Embryonic facial prominence (tissue), 1 donor: ENCODE data around the gene HCN2.

ENCODE experiments used
- DNase-seq: peaks from one replicate; pipeline ENCODE4 v3.0.0-alpha.2; 2016; ENCODE audit errors: extremely low spot score

The HCN2 gene

DNA sequence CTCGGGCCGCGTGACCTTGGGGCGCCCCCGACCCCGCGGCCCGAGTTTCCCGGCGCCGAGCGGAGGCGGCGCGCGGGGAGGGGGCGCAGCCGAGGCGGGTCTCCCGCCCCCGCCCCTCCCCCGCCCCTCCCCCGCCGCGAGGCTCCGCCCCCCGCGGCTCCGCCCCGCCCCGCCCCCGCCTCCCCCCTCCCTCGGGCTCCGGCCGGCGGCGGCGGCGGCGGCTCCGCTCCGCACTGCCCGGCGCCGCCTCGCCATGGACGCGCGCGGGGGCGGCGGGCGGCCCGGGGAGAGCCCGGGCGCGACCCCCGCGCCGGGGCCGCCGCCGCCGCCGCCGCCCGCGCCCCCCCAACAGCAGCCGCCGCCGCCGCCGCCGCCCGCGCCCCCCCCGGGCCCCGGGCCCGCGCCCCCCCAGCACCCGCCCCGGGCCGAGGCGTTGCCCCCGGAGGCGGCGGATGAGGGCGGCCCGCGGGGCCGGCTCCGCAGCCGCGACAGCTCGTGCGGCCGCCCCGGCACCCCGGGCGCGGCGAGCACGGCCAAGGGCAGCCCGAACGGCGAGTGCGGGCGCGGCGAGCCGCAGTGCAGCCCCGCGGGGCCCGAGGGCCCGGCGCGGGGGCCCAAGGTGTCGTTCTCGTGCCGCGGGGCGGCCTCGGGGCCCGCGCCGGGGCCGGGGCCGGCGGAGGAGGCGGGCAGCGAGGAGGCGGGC, at the start of gene HCN2:
Gene HCN2, plus strand, starts transcription at position 189 of the 703 bp plus-strand sequence. Its CDS starts 65 bp downstream, at position 254.
- DNase-seq: no peak

DNA sequence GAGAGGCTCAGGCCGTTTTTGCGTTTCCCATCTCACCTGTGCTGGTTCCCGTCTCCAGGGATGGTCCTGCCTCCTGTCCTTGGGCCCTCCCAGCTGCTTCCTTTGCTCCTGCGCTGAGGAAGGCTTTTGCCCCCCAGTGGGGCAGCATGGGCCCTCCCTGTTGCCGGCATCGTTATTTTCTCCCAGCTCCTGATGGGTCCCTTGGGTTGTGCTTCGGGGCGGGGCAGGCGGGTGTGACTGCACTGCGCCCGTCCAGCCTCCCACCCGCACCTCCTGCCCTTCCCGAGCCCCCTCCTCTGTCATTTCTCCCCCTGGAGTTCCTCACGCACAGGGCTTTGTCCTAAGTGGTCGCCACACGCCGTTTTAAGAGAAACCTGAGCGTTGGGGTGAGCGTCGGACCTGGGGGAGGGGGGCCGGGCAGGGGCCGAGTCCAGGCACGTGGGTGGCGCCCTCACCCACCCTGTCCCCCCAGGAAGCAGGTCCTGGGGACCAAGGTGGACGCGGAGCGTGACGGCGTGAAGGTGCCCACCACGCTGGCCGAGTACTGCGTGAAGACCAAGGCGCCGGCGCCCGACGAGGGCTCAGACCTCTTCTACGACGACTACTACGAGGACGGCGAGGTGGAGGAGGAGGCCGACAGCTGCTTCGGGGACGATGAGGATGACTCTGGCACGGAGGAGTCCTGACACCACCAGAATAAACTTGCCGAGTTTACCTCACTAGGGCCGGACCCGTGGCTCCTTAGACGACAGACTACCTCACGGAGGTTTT, 48.6 kb upstream of the HCN2 start:
- no peak for DNase-seq

DNA sequence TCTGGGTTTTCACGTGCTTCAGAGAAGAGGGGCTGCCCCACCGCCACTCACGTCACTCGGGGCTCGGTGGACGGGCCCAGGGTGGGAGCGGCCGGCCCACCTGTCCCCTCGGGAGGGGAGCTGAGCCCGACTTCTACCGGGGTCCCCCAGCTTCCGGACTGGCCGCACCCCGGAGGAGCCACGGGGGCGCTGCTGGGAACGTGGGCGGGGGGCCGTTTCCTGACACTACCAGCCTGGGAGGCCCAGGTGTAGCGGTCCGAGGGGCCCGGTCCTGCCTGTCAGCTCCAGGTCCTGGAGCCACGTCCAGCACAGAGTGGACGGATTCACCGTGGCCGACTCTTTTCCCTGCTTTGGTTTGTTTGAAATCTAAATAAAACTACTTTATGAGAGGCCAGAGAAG, 48.0 kb upstream of the HCN2 start:
- no peak for DNase-seq

DNA sequence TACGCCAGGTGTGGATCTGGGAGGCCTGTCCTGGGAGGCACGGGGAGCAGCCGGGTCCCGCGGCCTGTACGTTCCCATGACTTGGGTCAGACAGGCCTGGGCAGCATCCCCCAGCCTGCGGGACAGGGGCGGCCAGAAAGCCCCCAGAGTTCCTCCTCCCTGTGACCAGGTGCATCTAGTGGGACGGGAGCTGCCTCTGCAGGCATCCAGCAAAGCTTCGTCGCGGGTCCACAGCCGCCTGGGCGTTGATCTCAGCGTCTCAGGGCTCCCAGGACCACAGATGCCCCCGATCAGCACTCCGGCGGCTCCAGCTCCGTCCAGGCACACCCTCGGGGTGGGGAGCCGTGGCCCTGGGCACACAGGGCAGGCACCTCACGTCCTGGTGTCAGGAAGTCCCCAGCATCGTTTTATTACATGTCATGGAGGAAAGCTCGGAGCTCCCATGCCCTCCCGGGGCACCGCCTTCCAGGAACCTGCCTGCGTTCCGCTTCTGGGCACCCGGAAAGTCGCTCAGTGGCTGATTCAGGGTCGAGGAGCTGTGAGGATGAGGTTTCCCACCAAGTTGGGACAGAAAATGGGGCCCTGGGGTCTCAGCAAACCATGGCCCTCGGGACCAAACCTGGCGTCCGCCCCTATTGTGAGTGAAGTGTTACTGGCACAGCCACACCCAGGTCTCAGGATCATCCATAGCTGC, 47.4 kb upstream of the HCN2 start:
- DNase-seq: no peak

DNA sequence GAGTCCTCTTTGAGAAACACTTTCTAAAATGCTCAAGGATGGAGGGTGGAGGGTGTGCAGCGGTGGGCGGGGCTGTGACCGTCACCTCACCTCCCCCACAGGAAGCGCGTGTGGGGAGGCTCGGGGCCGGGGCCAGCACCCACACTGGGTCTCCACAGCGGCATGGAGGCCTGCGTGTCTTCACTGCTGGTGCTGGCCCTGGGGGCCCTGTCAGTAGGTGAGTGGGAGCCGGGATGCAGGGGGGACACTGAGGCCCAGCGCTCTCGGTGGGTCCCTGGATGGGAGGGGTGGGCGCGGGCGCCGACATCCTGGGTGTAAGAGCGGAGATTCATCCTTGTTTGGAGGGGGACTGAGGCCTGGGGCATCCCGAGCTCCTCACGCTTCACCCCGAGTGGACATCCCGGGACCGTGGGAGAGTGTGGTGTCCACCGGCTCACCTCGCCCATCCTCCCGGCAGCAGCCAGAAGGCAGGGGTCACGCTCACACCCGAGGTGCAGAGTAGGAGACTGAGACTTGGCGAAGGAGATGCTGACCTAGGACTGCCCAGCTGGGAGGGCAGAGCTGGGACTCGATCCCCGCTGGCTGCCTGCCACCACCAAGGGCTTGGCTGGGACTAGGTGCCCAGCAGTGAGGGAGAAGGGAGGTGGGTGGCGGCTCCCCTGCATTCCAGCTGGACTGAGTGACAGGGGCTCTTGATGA, 45.6 kb upstream of the HCN2 start, which contains the start of gene GZMM:
Gene GZMM, plus strand, starts transcription at position 144 of the 699 bp plus-strand sequence. Its CDS starts 19 bp downstream, at position 163.
- no peak for DNase-seq

DNA sequence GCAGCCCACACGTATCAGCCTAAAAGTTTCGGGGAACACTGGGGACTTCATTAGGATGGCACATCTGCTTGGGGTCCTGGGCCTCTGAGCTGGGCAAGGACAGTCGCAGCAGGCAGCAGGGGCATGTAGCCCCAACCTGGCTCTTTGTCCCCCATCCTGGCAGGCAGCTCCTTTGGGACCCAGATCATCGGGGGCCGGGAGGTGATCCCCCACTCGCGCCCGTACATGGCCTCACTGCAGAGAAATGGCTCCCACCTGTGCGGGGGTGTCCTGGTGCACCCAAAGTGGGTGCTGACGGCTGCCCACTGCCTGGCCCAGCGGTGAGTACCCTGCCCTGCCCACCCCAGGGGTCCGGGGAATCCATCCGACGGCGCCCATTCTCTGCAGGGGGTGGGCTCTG, 42.6 kb upstream of the HCN2 start:
- no peak for DNase-seq

DNA sequence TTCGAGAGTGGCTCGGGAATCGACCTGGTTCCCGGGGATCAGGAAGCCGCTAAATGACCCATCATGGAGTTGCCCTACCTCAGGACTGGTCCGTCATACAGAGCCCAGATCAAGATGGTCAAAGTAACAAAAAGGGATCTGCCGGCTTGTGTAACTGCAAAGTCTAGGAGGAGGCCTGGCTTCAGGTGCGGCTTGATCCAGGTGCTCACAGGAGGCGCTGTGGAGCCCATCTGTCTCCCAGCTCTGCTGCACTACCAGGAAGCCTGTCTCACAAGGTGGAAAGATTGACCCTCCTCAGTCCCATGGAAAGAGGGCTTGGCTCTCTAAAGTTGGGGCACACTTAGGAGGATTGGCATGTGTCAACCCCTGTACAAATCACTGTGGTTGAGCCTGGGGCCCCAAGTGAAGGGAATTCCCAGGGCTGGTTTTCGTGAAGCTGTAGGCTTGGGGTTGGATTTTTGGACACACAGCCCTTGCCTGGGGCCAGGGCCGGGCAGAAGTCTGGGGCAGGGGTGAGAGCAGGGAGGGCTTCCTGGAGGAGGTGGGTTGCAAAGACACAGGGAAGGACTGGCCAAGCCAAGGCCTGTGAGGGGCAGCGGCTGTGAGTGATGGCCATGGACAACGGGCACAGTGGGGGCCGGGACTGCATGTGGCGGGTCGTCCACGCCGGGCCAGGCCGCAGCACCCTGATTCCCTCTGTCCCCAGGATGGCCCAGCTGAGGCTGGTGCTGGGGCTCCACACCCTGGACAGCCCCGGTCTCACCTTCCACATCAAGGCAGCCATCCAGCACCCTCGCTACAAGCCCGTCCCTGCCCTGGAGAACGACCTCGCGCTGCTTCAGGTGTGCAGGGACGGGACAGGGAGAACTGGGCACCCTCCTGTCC, 41.6 kb upstream of the HCN2 start:
- DNase-seq: no peak

DNA sequence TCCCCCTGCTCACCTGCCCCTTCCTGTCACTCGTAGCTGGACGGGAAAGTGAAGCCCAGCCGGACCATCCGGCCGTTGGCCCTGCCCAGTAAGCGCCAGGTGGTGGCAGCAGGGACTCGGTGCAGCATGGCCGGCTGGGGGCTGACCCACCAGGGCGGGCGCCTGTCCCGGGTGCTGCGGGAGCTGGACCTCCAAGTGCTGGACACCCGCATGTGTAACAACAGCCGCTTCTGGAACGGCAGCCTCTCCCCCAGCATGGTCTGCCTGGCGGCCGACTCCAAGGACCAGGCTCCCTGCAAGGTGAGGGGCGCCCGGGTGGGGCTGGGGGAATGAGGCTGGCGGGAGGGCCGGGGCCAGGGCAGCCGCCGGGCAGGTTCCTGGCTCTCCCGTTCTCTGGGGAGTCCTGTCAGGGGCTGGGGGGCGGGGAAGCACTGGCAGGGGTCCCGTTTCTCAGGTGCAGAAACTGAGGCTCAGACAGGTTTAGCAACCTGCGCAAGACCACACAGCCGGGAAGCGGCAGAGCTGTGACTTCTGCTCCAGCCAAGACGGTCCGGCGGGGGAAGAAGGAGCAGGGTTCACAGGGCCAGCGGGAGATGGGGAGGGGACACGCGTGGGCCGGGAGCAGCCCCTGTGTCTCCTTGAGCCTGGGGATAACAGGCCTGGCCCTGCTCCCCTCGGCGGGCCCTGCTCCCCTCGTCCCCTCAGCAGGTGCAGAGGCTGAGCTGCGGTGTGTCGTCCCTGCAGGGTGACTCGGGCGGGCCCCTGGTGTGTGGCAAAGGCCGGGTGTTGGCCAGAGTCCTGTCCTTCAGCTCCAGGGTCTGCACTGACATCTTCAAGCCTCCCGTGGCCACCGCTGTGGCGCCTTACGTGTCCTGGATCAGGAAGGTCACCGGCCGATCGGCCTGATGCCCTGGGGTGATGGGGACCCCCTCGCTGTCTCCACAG, 40.5 kb upstream of the HCN2 start:
- DNase-seq: no peak

DNA sequence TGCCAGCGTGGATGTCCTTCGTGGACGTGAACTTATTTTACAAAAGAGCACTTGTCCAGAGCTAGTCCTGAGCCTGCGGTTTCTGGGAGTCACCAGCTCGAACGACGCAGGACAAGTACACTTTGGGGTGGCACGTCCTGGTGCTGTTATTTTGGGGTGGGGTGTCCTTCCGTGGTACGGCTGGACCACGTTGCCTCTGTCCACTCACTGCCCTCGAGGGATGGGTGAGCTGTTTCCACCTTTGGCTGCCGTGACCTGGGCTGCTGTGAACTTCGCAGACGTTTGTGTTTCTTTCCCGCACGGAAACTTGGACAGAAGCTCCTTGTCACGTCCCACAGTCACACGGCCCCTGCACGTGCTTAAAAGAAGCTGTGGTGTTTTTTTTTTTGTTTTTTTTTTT, 34.9 kb upstream of the HCN2 start:
- no peak for DNase-seq

DNA sequence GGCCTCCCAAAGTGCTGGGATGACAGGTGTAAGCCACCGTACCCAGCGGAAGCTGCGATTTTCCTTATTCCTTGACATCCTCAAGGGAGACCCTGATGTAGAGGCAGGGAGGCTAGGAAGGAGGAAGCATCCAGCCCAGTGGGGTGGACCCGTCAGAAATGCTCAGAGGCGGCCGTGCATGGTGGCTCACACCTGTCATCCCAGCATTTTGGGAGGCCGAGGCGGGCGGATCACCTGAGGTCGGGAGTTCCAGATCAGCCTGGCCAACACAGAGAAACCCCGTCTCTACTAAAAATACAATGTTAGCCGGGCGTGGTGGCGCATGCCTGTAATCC, 34.2 kb upstream of the HCN2 start:
- no peak for DNase-seq

DNA sequence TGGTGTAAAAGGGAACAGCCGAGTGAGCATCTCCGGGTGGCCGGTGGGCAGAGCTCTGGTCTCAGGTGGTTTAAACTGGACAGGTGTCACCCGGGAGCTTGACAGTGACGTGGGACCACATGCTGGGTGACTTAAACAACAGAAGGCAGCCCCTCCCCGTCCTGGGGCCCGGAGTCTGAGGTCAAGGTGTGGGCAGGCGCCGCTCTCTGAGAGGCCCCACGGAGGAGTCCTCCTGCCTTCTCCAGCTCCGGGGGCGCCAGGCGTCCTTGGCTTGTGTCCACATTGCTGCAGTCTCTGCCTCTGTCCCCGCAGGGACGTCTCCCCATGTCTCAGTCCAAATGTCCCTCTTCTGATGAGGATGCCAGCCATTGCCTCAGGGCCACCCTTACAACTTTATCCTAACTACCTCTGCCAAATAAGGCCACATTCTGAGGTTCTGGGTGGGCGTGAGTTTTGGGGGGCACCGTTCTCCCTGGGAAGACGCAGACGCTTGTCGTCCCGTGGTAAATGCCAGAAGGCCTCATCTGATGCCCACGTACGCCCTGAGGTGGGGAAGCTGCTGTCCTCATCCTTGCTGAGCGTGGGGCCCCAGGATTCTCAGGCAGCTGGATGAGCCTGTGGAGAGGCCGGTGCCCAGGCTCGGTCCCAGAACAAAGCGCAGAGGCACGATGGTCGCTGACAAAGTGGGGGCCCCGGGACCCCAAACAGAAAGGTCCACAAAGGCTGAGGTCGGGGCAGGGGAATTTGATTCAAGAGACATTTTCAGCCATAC, 32.9 kb upstream of the HCN2 start:
- DNase-seq: no peak

DNA sequence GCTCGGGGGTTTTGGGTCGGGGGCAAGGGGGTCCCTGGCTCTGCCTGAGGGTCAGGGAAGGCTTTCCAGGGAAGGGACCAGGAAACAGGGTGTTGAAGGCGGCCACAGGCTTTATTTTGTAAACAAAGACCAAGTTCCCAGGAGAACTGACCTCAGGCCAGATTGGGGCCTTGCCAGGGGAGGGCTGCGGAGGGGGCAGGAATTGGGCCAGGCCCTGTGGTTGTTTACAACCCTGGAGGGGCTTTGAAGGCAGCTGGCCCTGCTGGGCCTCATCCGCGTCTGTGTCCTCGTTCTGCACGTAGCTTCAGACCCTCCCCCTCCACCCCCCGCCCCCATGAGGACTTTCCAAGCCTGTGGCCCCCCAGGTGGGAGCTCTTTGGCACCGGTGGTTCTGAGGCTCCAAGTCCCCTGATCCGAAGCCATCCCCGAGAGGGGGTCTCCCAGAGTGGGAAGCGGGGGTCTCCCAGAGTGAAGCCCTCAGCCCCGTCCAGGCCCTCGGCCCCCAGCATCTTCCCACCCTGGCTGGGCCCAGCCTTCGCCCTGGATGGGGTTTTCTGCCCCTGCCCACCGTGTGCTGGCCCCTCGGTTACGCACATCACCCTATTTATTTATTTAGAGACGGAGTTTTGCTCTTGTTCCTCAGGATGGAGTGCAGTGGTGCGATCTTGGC, 30.8 kb upstream of the HCN2 start:
- no peak for DNase-seq

DNA sequence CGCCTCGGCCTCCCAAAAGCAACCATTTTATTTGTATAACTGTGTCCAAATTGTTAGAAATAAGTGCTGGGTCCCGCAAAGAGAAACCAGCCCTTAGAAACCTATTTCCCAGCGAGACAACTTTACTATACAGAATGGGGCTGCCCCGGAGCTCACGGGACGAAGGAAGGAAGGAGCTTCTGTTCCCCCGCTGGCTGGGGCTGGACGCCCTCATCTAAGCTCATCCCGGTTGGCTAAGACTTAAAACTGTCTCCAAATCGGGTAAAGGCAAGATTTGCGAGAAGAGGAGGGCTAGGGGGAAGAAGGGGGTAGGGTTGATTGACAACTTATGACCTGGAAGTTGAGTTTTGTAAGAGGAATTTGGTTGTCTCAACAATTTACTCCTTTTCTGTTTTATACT, 29.6 kb upstream of the HCN2 start:
- no peak for DNase-seq

DNA sequence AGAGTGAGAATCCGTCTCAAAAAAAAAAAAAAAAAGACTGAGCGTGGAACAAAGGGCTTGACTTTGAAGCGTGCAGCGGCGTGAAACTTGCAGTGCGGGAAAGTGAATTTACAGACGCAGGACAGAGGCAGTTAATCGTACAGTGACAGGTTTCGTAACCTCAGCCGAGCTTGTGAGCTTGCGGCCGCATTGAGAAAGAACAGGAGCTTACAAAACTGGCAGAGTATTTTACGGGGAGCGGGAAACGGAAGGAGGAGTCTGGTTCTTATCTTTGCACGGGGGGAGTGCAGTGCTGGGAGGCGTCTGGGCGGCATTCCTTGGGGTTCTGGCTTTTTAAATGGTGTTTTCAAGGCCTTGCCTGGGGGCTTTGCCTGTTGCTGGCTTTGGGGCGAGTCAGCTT, 23.3 kb upstream of the HCN2 start:
- no peak for DNase-seq

DNA sequence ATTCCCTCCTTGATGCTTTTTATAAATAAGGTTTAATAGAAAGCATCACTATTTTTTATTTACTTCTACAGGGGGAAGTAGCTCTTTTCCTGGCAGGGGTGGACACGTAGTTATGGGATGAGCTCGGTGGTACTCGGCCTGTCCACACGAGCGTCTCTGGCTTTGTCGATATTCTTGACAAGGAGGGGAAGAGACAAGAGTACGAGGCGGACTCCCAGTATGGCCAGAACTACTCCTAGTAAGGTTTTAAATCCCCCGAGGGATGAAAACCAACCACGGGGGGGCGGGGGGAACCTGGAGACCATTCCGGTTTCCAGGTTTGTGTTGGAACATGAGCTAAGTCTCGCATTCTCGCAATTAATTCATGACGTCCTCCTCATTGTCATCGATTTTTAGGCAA, 22.8 kb upstream of the HCN2 start:
- no peak for DNase-seq

DNA sequence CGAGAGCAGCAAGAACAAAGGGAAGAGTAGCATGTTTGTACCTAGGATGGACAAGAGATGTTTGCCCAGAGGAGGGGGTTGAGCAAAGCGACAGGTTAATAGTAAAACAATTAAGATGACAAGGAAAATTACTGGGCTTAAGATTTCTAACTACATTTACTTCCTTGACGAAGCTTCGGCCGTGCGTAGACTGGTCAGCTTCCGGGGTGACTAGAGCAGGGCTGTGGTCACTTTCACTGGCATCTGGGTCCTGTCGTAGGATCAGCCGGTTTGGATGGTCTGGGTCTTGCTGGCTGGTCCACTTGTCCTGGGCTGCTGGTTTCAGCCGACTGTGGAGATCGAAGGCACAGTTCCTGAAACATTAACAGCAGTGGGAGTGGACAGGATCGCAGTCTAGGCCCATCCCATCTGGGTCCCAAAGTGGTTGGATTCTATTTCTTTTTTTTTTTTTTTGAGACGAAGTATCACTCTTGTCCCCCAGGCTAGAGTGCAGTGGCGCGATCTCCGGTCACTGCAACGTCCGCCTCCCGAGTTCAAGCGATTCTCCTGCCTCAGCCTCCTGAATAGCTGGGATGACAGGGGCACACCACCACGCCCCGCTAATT, 22.3 kb upstream of the HCN2 start:
- DNase-seq: no peak

DNA sequence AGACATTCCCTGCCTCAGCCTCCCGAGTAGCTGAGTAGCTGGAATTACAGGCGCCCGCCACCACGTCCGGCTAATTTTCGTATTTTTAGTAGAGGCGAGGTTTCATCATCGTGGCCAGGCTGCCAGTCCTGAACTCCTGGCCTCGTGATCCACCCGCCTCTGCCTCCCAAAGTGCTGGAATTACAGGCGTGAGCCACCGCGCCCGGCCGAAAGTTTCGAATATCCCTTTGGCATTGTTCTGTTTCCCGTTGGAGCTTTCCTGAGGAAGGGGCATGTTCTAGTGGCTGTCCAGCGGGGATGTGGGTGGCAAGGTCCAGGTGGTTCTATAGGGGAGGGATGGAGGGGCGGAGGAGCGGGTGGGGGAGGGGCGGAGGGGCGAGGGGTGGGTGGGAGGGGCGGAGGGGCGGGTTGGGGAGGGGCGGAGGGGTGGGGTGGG, 19.4 kb upstream of the HCN2 start:
- DNase-seq: no peak

DNA sequence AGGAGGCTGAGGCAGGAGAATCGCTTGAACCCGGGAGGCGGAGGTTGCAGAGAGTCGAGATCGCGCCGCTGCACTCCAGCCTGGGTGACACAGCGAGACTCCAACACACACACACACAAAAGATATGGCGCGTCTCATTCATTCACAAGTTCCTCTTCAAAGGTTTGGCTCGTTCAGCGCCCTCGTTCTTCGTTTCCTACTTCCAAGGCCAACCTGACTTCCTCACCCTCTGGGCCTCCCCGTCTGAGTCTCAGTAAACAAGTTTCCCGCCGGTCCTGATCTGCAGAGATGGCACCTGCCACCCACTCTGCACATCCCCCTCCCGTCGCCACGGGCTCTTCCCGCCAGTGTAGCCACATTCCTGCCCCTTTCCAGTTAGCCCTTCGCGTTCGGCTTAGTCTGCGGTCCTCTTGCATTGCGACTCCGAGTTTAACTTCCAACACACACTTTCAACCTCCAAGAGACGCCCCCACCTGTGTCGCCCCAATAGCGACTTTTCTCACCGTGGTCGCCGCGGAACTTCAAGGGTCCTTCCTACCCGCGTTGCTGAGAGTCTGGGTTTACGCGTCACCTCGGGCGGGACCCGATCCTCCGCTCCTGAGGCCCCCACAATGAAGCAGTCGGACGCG, 18.6 kb upstream of the HCN2 start:
- no peak for DNase-seq
